NT2/D1 (cell line): ENCODE data around the gene CAV1.

ENCODE experiments used
- YY1 ChIP-seq: IDR thresholded peaks from 2 replicates; pipeline ENCODE4 v1.6.1; 2011; ENCODE audit not compliant: insufficient read length, insufficient read depth
- ZNF274 ChIP-seq: IDR thresholded peaks from 2 replicates; pipeline ENCODE4 v1.6.1; 2011; ENCODE audit warnings: mild to moderate bottlenecking, low read depth, low read length

- no peak for TF ChIP-seq YY1
- TF ChIP-seq ZNF274 = no peak
These were observed 15.0 kb downstream of the CAV1 start for GRCh38 chr7:116539879-116540278.
